Sigmoid colon (tissue), 4 donors: ENCODE data around the gene CXCL3.

Experiments
- CTCF ChIP-seq, 4 experiments: fragments of 450-650 bp in 3 of 4; fragments of 200-600 bp in 1 of 4; IDR thresholded peaks; one replicate each; pipeline ENCODE4 v1.5.1; 2016 to 2019; ENCODE audit warnings: antibody characterized with exemption in 4 of 4, mild to moderate bottlenecking in 3 of 4, moderate library complexity in 2 of 4
- EP300 ChIP-seq, 4 donors: sonication (generic); formaldehyde crosslinking; IDR thresholded peaks; one replicate each; pipeline ENCODE4 v1.6.1; 2017; ENCODE audit warnings: antibody characterized with exemption in 4 of 4
- POLR2A ChIP-seq, 2 donors: fragments of 450-650 bp; IDR thresholded peaks; one replicate each; pipeline ENCODE4 v1.6.1; 2016; ENCODE audit warnings: antibody characterized with exemption in 2 of 2, mild to moderate bottlenecking in 2 of 2, moderate library complexity in 2 of 2
- POLR2AphosphoS5 ChIP-seq, 4 donors: sonication (generic); formaldehyde crosslinking; IDR thresholded peaks; one replicate each; pipeline ENCODE4 v1.6.1; 2017; ENCODE audit warnings: antibody characterized with exemption in 4 of 4

DNA sequence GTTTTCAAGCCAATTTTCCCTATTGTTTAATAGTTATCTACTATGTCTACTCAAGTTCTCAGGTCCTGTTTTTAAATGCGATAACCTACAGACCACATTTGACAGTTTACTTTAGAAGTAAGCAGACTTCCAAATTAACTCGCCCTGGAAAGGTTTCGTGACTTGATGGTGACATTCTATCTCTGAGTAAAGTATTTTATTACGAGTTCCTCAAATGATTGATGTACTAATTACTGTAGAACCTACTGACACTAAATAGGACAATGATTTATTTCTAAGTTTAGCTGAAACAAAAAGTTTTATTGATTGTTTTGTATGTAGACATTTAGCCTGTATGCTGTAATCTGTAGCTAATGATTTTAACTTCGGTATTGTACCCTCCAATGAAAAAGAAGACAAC, 48.6 kb downstream of the CXCL3 start:
- TF ChIP-seq CTCF (IDR thresholded peaks at IDR 0.05): no peak
- TF ChIP-seq POLR2A (IDR thresholded peaks at IDR 0.05): no peak
- TF ChIP-seq POLR2AphosphoS5 (IDR thresholded peaks at IDR 0.05): no peak
- no peak for TF ChIP-seq EP300 (IDR thresholded peaks at IDR 0.05)
